DMS 273 (cell line): ENCODE results near the gene MSTN.
"Not testable (repeated sequence)": the region's sequence is repeated elsewhere in the genome, so short reads cannot be mapped to it uniquely, and the experiment has no call there.

Experiments used
- DNase-seq: peaks from one replicate; lab custom pipeline; 2025; ENCODE audit not compliant: unreplicated experiment; lab: John Stamatoyannopoulos, UW

MSTN gene

GRCh38 chr2:190065839-190066238, 3.3 kb upstream of the MSTN start:
- DNase-seq, result no peak

GRCh38 chr2:190063624-190064023, 1.1 kb upstream of the MSTN start:
- no peak for DNase-seq

- no peak for DNase-seq
These were observed 476 bp downstream of the MSTN start for GRCh38 chr2:190062053-190062452.

GRCh38 chr2:190060626-190061025, 1.9 kb downstream of the MSTN start:
- no peak for DNase-seq

DNA sequence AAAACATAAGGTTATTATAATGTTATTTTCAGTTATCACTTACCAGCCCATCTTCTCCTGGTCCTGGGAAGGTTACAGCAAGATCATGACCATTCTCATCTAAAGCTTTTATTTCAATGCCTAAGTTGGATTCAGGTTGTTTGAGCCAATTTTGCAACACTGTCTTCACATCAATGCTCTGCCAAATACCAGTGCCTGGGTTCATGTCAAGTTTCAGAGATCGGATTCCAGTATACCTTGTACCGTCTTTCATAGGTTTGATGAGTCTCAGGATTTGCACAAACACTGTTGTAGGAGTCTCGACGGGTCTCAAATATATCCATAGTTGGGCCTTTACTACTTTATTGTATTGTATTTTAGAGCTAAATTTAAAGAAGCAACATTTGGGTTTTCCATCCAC, 2.5 kb downstream of the MSTN start:
- no peak for DNase-seq

GRCh38 chr2:190053426-190053825, 9.1 kb downstream of the MSTN start:
- DNase-seq, result no peak

DNA sequence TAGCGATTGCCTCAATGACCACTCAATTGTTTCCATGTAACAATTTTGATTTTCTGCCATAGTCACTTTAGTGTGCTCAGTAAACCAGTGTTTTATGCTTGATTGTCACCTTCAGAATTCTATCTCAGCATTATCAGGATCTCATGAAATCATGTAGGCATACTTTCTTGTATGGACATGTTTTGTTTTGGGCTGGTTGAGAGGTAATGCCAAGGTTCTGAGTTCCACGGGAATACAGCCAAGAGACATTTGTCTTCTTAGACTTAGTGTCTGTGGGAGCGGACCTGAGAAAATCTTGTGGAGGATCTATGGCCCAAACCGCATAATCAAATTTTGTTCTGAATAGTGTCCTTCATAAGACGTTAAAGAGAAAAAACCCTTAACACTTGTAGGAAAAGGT, 10.2 kb downstream of the MSTN start:
- DNase-seq, result no peak

DNA sequence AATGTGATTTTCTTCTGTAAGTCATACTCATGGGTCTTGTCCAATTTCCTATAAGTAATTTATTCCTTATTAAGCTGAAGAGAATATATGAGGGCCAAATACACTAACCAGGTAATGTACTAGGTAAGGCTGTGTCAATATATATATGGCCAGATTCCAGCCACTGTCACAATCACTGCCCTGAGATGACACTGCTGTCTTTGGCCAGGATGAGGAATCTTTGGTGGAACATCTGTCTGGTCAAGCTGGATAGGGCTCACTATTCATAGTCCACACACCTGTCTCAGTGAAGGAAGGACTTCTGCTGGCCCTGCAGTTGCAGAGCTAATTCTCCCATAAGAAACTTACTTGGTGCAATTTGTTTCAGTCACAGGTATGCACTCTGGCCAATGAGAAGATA, 11.3 kb downstream of the MSTN start:
- no peak for DNase-seq

DNA sequence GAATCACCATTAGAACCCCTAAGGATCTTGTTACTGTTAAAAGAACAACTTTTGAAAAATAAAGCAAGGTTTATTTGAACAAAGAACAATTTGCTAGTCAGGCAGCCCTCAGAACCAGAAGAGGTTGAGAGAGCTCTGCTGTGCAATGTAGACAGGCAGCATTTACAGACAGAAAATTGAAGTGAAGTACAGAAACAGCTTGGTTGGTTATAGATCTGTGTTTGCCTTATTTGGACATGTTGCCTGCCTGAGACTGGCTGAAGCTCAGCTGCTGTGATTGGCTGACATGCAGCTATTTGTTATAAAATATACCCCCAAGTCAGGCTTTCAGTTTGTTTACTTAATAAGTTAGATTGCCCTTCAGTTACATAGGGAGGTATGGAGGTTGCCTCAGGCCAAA, 12.5 kb downstream of the MSTN start:
- DNase-seq, result peak; percentile 5

DNA sequence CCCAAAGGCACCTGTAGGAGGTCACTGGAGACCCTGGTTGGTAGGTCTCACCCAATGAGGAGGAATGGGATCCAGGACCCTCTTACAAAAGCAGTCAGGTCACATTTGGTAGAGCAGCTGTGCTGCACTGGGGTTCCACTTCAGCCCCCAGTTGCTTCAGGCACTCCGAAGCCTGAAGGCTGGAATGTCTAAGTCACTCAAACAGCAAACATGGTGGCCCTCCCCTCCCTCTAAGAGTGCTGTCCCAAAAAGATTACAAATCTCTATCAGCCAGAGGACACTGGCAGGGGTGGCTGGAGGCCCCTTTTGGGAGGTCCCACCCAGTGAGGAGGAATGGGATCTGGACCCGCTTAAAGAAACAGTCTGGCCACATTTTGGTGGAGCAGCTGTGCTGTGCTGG, 17.7 kb downstream of the MSTN start:
- no peak for DNase-seq

- DNase-seq, result no peak
These were observed 19.1 kb downstream of the MSTN start for GRCh38 chr2:190043441-190043840.

DNA sequence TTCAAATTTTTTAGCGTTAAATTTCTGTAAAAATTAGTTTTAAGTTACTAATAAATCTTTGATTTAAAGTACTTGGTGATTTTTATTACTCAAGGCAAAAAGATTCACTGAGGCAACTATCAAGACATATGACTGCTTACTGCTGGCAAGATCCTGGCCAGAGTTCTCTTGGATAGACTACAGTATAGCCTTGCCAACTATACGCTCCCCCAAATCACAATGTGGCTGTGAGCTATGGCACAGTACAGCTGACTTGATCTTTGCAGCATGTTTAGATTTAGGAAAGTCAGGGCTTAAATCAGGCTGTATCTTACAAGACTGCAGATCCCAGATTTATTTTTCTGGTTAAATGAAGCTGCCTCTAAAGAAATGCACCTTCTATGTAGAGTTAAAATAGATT, 26.5 kb downstream of the MSTN start:
- no peak for DNase-seq

DNA sequence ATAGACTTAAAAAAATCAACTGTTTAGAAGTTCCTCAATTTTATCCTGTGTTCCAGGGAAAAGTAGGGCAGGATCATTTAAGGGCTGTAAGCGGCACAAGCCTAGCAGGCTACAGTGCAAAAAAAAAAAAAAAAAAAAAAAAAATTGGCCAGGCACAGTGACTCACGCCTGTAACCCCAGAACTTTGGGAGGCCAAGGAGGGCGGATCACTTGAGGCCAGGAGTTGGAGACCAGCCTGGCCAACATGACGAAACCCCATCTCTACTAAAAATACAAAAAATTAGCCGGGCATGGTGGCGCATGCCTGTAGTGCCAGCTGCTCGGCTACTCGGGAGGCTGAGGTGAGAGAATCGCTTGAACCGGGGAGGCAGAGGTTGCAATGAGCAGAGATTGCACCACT, 28.1 kb downstream of the MSTN start:
- DNase-seq, result not testable (repeated sequence)

GRCh38 chr2:190031969-190032618, 30.4 kb downstream of the MSTN start:
- no peak for DNase-seq

DNA sequence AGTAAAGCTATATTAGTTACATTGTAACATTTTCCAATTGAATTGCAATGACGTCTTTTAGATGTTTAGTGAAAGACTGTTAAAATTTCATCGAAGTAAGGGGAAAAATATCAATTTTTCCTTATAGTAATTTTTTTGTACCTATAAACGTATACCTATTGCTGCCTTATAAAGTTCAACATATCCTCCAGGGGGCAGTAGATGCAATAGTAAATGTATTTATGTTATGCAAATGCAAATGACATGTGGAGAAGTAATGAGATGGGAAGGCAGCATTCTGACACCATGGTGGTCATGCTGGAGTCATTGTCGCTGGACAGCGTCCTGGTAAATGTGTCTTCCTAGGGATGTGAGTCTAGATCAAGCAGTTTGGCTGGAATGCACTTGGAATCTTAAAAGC, 38.7 kb downstream of the MSTN start:
- peak; percentile 82 for DNase-seq

- DNase-seq, result no peak
These were observed 41.8 kb downstream of the MSTN start for GRCh38 chr2:190020720-190021119.

DNA sequence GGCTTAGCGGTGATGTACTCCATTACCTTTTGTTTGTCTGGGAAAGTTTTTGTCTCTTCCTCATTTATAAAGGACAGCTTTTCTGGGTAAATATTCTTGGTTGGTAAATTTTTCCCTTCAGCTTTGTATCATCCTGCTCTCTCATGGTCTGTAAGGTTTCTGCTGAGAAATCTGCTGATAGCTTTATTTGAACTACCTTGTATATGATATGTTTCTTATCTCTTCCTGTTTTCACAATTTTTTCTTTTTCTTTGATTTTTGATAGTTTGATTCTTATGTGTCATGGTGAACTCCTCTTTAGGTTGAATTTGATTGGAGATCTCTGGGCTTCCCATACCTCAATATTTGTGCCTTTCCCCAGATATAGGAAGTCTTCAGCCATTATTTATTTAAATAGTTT, 44.7 kb downstream of the MSTN start:
- no peak for DNase-seq

DNA sequence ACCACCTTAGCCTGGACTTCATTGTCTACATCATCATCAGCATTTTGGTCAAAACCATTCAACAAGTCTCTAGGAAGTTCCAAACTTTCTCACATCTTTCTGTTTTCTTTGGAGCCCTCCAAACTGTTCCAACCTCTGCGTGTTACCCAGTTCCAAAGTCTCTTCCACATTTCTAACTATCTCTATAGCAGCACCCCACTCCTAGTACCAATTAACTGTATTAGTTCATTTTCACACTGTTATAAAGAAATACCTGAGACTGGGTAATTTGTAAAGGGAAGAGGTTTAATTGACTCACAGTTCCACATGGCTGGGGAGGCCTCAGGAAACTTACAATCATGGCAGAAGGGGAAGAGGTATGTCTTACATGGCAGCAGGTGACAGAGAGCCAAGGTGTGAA, 46.6 kb downstream of the MSTN start:
- not testable (repeated sequence) for DNase-seq
